Left ventricle myocardium inferior (tissue), 1 donor: ENCODE data around the gene RHBDD3. TPM values are rescaled to one million over a fixed set of nuclear protein-coding genes. Genes with fewer than 3 reads are reported as not detected.

Source experiments
- DNase-seq: peaks from one replicate; pipeline ENCODE4 v3.0.0-alpha.2; 2020
- H3K27ac ChIP-seq: fragments of 200-600 bp; replicated peaks from 2 replicates; pipeline ENCODE4 v1.8.0; 2021
- H3K27me3 ChIP-seq: fragments of 200-600 bp; 2 replicates; pipeline ENCODE4 v1.8.0; 2021; ENCODE audit warnings: low read depth
- H3K36me3 ChIP-seq: fragments of 200-600 bp; 2 replicates; pipeline ENCODE4 v1.8.0; 2021
- H3K4me1 ChIP-seq: fragments of 200-600 bp; 2 replicates; pipeline ENCODE4 v1.8.0; 2021
- H3K4me3 ChIP-seq: fragments of 200-600 bp; 2 replicates; pipeline ENCODE4 v1.8.0; 2021; ENCODE audit warnings: mild to moderate bottlenecking, moderate library complexity
- H3K9me3 ChIP-seq: fragments of 200-600 bp; replicated peaks from 2 replicates; pipeline ENCODE4 v1.8.0; 2021
- intact Hi-C: fragments of 100-400 bp; cut with micrococcal nuclease; formaldehyde crosslinking; loops from one replicate; pipeline ENCODE4 v1.11.0; 2022
- total RNA-seq: library from RNA; stranded (reverse); fragmentation: NEBNext Ultra II Directional; extraction: Animal tissue kit (Norgen Biotek cat#: 25700); gene quantifications from one replicate; pipeline ENCODE4 v1.2.1, GENCODE V29; 2021
- TF ChIP-seq, protein P1 (sequence below): fragments of 200-600 bp; IDR thresholded peaks from 2 replicates; pipeline ENCODE4 v1.8.0; 2021; ENCODE audit warnings: antibody characterized with exemption, mild to moderate bottlenecking, borderline replicate concordance
- donor health status: DM: no; HTN: yes; CAD: no; lungs with severe emphysema.

The RHBDD3 gene
- total RNA-seq, 1 donor from 2014 or later, result 15.0 TPM

DNA sequence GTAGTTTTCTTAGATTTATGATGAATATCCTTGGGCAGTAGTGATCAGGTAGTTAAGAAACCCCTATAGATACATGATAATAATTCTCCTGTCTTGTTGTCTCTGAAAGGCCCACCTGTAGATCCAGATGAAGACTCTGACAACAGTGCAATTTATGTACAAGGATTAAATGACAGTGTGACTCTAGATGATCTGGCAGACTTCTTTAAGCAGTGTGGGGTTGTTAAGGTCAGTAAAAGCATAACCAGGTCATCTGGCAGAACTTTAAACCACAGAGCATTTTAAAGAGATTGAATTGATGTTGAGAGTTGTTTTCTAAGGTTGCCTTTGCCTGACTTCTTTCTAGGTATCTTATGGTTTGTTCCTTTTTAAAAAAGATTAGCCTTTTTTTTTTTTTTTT lies 24.6 kb upstream of the RHBDD3 start:
- peaks cover 100% of the 10 kb centered on the region for H3K36me3 ChIP-seq
- H3K4me1 ChIP-seq, result peaks cover 6% of the 10 kb centered on the region
- no peaks in the 10 kb centered on the region for H3K27me3 ChIP-seq
- TF ChIP-seq, protein P1, sequence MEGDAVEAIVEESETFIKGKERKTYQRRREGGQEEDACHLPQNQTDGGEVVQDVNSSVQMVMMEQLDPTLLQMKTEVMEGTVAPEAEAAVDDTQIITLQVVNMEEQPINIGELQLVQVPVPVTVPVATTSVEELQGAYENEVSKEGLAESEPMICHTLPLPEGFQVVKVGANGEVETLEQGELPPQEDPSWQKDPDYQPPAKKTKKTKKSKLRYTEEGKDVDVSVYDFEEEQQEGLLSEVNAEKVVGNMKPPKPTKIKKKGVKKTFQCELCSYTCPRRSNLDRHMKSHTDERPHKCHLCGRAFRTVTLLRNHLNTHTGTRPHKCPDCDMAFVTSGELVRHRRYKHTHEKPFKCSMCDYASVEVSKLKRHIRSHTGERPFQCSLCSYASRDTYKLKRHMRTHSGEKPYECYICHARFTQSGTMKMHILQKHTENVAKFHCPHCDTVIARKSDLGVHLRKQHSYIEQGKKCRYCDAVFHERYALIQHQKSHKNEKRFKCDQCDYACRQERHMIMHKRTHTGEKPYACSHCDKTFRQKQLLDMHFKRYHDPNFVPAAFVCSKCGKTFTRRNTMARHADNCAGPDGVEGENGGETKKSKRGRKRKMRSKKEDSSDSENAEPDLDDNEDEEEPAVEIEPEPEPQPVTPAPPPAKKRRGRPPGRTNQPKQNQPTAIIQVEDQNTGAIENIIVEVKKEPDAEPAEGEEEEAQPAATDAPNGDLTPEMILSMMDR, result no peak
- no peak overlapping the region for H3K27ac ChIP-seq
- intact Hi-C loops, result no loop called here
- no peak for DNase-seq
- H3K4me3 ChIP-seq, result no peak overlapping the region
- no peaks in the 10 kb centered on the region for H3K9me3 ChIP-seq

DNA sequence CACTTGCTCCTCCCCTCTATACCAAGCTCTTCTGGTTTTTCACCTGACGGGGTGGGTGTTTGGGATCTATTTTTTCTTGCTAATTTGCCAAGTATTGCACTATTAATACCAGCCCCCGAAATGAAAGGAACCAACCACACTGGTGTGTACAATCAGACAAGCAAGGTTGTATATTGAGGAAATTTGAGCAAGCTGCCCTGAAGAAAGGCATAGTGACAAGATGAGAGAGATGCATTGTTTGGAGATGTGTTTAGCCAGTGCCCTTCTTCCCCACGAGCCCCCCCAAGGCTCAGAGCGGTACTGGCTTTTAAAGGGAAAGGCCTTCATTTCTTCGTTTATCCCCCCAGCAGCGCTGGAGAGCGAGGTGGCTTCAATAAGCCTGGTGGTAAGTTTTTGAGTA lies 23.4 kb upstream of the RHBDD3 start:
- Histone ChIP-seq H3K4me3 (no peak overlapping the region), H3K9me3 (no peaks in the 10 kb centered on the region), H3K4me1 (peaks cover 6% of the 10 kb centered on the region), H3K36me3 (peaks cover 100% of the 10 kb centered on the region), H3K27me3 (no peaks in the 10 kb centered on the region), H3K27ac (no peak overlapping the region)
- DNase-seq, result no peak
- TF ChIP-seq, protein P1, result no peak
- intact Hi-C loops, result no loop called here

DNA sequence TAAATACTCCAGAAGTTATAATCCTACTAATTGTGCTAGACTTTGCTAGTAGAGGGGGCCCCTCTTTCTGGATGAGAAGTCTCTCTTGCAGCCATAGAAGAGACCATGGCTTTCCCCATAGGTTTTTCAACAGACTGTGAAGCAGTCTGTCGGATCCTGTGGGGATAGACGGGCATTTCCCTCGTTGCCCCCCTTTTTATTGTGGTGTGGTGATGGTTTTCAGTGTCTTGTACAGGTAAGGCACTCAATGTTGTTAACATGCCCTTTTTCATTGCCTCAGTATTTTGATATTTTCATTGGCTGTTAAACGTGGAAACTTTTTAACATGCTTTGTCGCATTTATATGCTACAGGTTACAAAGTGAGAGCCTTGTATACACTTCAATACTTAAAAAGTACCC lies 22.3 kb upstream of the RHBDD3 start:
- TF ChIP-seq, protein P1, result no peak
- H3K36me3 ChIP-seq, result peaks cover 100% of the 10 kb centered on the region
- intact Hi-C loops, result no loop called here

DNA sequence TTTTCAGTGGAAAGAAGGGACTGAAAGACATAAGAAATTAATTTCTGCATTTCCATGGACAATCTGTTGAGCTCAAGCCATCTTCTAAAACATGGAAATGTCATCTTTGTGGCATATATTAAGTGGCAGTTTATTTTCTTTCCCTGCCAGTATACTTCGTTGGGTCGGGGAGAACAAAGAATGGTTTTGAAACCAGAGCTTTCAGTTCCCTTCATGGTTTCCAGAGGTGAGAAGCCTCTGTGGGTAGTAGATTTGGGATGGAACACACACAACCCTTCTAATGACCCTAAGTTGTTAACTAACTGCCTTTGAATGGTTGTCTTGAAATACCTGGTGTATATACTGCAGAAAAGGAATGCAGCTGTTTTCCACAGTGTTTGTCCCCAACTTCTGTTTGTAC lies 21.1 kb upstream of the RHBDD3 start:
- Histone ChIP-seq H3K36me3 (peaks cover 100% of the 10 kb centered on the region), H3K27ac (no peak overlapping the region)

More for the DNA sequence above, 22.3 kb upstream of the RHBDD3 start:
- H3K4me3 ChIP-seq, result no peak overlapping the region
- DNase-seq, result no peak
- no peaks in the 10 kb centered on the region for H3K9me3 ChIP-seq
- H3K27me3 ChIP-seq, result no peaks in the 10 kb centered on the region
- H3K4me1 ChIP-seq, result peaks cover 6% of the 10 kb centered on the region
- H3K27ac ChIP-seq, result no peak overlapping the region

DNA sequence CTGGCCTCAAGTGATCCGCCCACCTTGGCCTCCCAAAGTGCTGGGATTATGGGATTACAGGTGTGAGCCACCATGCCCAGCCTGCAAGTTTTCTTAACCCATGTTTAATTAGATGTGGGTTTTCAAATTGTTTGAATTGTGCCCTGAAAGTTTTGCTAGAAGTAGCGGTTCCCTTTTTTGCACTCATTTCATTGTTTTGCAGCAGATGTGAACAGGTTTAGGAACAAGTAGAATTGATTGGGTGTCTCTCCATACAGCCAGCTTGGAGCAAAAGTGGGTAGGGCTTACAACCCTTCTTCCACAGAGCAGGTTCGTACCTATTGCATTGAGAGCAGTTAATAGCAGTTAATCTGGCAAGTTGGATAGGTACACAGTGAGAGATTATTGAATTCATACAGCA lies 16.4 kb upstream of the RHBDD3 start:
- Histone ChIP-seq H3K4me3 (no peak overlapping the region), H3K27ac (no peak overlapping the region), H3K27me3 (no peaks in the 10 kb centered on the region), H3K36me3 (peaks cover 100% of the 10 kb centered on the region), H3K9me3 (no peaks in the 10 kb centered on the region), H3K4me1 (peaks cover 5% of the 10 kb centered on the region)
- TF ChIP-seq, protein P1, result no peak
- no peak for DNase-seq
- intact Hi-C loops, result no loop called here

More for the DNA sequence above, 21.1 kb upstream of the RHBDD3 start:
- Histone ChIP-seq H3K4me3 (no peak overlapping the region), H3K27me3 (no peaks in the 10 kb centered on the region), H3K9me3 (no peaks in the 10 kb centered on the region), H3K4me1 (peaks cover 6% of the 10 kb centered on the region)
- intact Hi-C loops, result no loop called here
- TF ChIP-seq, protein P1, result no peak
- DNase-seq, result no peak

DNA sequence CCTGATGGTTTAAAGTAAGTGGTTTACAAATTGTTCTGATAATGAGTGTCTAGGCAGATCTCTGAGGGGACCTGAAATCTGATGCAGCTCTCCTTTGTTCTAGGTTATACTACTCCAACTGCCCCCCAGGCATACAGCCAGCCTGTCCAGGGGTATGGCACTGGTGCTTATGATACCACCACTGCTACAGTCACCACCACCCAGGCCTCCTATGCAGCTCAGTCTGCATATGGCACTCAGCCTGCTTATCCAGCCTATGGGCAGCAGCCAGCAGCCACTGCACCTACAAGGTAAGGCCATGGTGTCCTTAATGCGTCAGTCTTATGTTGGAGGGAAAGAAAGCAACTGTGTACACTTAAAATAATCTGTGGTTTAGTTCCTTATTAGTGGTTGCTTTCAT lies 10.1 kb upstream of the RHBDD3 start:
- intact Hi-C loops, result no loop called here
- H3K4me1 ChIP-seq, result peaks cover 60% of the 10 kb centered on the region
- H3K27me3 ChIP-seq, result no peaks in the 10 kb centered on the region
- H3K27ac ChIP-seq, result no peak overlapping the region
- no peak overlapping the region for H3K4me3 ChIP-seq
- TF ChIP-seq, protein P1, result no peak
- H3K36me3 ChIP-seq, result peaks cover 100% of the 10 kb centered on the region
- H3K9me3 ChIP-seq, result no peaks in the 10 kb centered on the region
- DNase-seq, result no peak
